Measurements from ENCODE around the gene GRIK4. TPM values are rescaled to one million over a fixed set of nuclear protein-coding genes. Genes with fewer than 3 reads are reported as not detected.

Gene GRIK4
- total RNA-seq, 6 experiments from 2014 or later = 0.07 to 0.11 TPM; not detected in 4

- H3K4me3 ChIP-seq = no peak overlapping the region
- intact Hi-C loops (cut with DNase I) = no loop called here
- no peak for ATAC-seq
- DNase-seq = no peak
- WGBS (ENCODE audit: insufficient coverage, low coverage, low lambda C conversion rate, missing lambda C conversion rate) = 75% methylated on average over 1 of the region's 1 CpG
- TF ChIP-seq CTCF (IDR thresholded peaks at IDR 0.05) = no peak
- no peak for TF ChIP-seq POLR2A (IDR thresholded peaks at IDR 0.05)
- no peaks in the 10 kb centered on the region for H3K36me3 ChIP-seq
- no peaks in the 10 kb centered on the region for H3K27me3 ChIP-seq
- H3K9me3 ChIP-seq = no peaks in the 10 kb centered on the region
- no peaks in the 10 kb centered on the region for H3K4me1 ChIP-seq
- no peak overlapping the region for H3K27ac ChIP-seq
Observed at GRCh38 chr11:120769906-120770305, 258.4 kb downstream of the GRIK4 start.

- intact Hi-C loops (cut with DNase I) = no loop called here
- H3K4me1 ChIP-seq = no peaks in the 10 kb centered on the region
- no peak for DNase-seq
- no peaks in the 10 kb centered on the region for H3K9me3 ChIP-seq
- H3K36me3 ChIP-seq = no peaks in the 10 kb centered on the region
- no peaks in the 10 kb centered on the region for H3K27me3 ChIP-seq
- no peak overlapping the region for H3K27ac ChIP-seq
- no peak for TF ChIP-seq POLR2A (IDR thresholded peaks at IDR 0.05)
- no peak for TF ChIP-seq CTCF (IDR thresholded peaks at IDR 0.05)
- no peak for ATAC-seq
- H3K4me3 ChIP-seq = no peak overlapping the region
Observed at GRCh38 chr11:120771551-120772060, 260.1 kb downstream of the GRIK4 start.

GRCh38 chr11:120773501-120774031 is 262.0 kb downstream of the GRIK4 start:
- WGBS (ENCODE audit: insufficient coverage, low coverage, low lambda C conversion rate, missing lambda C conversion rate) = 77% methylated on average over 5 of the region's 5 CpGs
- Histone ChIP-seq H3K27me3 (no peaks in the 10 kb centered on the region), H3K27ac (no peak overlapping the region), H3K9me3 (no peaks in the 10 kb centered on the region), H3K36me3 (no peaks in the 10 kb centered on the region), H3K4me1 (no peaks in the 10 kb centered on the region), H3K4me3 (no peak overlapping the region)
- TF ChIP-seq CTCF (IDR thresholded peaks at IDR 0.05) (no peak), POLR2A (IDR thresholded peaks at IDR 0.05) (no peak)
- no peak for DNase-seq
- intact Hi-C loops (cut with DNase I) = no loop called here
- no peak for ATAC-seq

- Histone ChIP-seq H3K27me3 (no peaks in the 10 kb centered on the region), H3K27ac (no peak overlapping the region), H3K9me3 (no peaks in the 10 kb centered on the region), H3K36me3 (no peaks in the 10 kb centered on the region), H3K4me3 (no peak overlapping the region), H3K4me1 (no peaks in the 10 kb centered on the region)
- ATAC-seq (no peak), DNase-seq (no peak)
- WGBS (ENCODE audit: insufficient coverage, low coverage, low lambda C conversion rate, missing lambda C conversion rate) = 70% methylated on average over 6 of the region's 7 CpGs
- intact Hi-C loops (cut with DNase I) = no loop called here
- TF ChIP-seq CTCF (IDR thresholded peaks at IDR 0.05) (no peak), POLR2A (IDR thresholded peaks at IDR 0.05) (no peak)
Observed at GRCh38 chr11:120774591-120775386, 263.2 kb downstream of the GRIK4 start.
